HG03039 (cell line): ENCODE measurements around the gene CSTPP1.
"Not testable (repeated sequence)": the region's sequence is repeated elsewhere in the genome, so short reads cannot be mapped to it uniquely, and the experiment has no call there.

Experiments used
- ATAC-seq: cut with Tn5 transposase; IDR thresholded peaks from one replicate; pipeline ENCODE4 v1.9.1; 2021; ENCODE audit warnings: mild to moderate bottlenecking, moderate library complexity; ENCODE audit not compliant: unreplicated experiment

CSTPP1 gene

GRCh38 chr11:46951864-46952263, 15.3 kb downstream of the CSTPP1 start:
- no peak for ATAC-seq

DNA sequence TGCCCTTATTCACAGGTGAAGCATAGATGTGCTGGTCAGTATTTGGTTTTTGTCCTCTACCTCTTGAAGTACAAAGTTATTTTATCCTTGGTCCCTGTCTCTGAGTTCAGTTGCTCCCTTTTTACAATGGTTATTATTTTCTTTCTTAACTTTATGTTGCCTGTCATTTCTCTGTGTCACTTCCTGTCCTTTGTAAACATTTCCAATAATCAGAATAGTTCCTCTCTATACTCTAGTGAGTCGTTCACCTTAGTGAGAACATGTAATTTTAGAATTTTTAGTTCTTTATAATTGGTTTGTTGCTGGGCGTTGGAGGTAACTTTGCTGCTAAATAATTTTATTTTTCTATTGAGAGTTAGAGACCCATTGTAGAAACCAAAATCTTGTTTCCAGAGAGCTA, 16.0 kb downstream of the CSTPP1 start:
- ATAC-seq: no peak

DNA sequence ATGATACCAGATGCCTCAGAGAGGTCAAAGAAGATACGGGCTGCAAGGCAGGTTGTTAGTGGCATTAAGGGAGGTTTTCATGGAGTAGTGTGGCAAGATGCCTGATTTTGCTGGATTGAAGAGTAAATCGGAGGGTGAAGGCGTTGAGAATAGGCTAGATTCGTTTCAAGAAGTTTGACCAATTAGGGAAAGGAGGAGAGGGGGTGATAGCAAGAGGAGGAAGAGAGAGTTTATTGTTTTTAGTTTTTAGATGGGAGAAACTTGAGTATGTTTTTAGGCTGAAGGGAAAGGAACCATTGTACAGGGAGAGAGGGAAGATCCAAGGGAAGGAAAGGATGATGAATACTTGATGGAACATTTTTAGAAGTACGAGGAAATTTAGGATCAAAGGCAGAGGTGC, 16.5 kb downstream of the CSTPP1 start:
- no peak for ATAC-seq

- no peak for ATAC-seq
Observed at GRCh38 chr11:46958777-46959176, 22.2 kb downstream of the CSTPP1 start.

DNA sequence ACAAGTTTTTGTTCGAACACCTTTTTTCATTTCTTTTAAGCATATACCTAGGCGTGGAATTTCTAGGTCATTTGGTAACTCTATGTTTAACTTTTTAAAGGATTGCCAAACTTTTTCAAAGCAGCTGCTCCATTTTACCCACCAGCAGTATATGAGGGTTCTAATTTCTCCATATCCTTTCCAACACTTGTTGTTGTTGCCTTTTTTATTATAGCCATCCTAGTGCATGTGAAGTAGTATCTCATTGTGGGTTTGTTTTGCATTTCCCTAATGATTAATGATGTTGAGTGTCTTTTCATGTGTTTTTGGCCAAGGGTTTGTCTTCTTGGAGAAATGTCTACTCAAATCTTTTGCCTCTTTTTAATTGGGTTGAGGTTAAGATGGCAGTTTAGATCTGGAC, 24.5 kb downstream of the CSTPP1 start:
- no peak for ATAC-seq

DNA sequence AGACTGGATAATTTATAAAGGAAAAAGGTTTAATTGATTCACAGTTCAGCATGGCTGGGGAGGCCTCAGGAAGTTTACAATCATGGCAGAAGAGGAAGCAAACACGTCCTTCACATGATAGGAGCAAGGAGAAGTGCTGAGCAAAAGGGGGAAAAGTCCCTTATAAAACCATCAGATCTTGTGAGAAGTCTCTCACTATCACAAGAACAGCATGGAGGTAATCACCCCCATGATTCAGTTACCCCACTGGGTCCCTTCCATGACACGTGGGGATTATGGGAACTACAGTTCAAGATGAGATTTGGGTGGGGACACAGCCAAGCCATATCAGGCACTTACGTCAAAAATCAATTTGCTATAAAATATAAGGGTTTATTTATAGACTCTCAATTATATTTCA, 25.3 kb downstream of the CSTPP1 start:
- ATAC-seq: not testable (repeated sequence)

GRCh38 chr11:46963844-46964243, 27.3 kb downstream of the CSTPP1 start:
- ATAC-seq: no peak

- no peak for ATAC-seq
Observed at GRCh38 chr11:46966773-46967172, 30.2 kb downstream of the CSTPP1 start.

DNA sequence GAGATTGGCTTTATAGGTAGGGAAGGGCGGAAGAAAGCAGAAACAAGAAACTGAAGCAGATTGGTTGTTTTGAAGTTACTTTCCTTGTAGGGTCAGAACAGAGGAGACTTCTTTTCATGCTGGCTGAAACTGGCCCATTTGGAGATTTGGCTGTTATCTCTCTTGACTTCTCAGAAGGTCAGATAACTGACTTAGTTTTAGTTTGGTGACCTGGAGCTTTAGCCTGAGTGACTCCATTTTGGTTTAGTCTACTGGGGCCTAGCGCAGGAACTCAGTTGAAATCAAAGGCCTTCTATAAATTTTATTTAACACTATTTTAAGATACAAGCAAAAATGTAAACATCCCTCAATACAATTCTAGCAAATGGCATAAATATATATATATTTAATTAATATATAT, 31.4 kb downstream of the CSTPP1 start:
- no peak for ATAC-seq

- ATAC-seq: no peak
Observed at GRCh38 chr11:46969379-46969778, 32.8 kb downstream of the CSTPP1 start.

- no peak for ATAC-seq
Observed at GRCh38 chr11:46970913-46971625, 34.5 kb downstream of the CSTPP1 start.

DNA sequence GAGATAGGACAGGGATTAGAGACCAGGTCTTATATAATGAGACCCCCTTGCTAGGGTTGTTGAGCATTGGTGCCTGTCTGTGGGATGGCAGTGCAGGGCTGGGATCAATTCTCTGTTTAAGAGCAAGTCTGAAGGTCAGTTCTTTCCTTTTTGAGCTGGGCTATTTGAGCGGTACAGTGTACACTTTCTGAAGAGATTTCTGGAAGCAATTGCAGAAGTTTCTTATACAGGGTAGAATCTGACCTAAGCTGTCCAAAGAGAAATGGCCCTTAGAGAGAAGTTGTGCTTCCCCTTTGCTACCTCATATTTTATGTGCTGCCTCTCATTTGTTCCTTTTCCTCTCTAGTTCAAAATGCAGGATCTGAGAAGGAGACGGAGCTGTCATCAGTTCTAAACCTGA, 35.8 kb downstream of the CSTPP1 start:
- no peak for ATAC-seq

DNA sequence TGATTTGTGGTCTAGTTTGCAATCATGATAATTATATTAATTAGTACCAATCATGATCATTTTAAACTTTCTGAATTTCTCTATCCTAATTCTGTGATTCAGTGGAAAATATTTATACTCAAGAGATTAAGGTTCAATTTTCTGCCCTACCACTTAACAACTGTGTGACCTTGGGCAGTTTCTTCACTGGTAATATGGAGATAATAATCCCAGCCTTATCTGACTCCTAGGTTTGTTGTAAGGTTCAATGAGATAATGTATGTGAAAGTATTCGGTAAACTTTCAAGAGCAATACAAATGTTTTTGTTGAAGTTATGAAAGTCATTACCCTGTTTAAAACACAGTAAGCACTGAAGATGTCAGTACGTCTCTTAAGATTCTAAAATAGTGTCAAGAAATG, 36.3 kb downstream of the CSTPP1 start:
- no peak for ATAC-seq

- ATAC-seq: no peak
Observed at GRCh38 chr11:46976182-46976854, 39.8 kb downstream of the CSTPP1 start.

- no peak for ATAC-seq
Observed at GRCh38 chr11:46977038-46977813, 40.7 kb downstream of the CSTPP1 start.

DNA sequence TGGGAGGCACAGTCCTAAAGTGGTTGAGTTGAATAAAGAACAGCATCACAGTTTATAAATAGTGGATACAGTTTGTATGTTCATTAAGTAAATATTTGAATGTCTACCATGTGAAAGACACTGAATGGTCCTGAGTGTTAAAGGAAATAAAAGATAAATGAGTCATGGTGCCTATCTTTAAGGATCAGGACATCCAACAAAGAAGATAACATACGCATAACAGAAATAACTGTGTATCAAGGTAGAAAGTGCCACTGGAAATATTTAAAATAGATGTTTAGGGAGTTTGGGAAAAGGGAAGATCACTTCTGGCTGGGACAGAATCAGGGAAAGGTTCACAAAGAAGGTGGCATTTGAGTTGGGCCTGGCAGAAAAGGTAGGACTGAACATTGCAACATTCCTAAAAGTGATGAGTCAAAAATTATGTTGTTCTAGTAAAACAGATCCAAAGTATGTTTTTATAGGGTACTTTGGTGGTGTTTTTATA, 41.5 kb downstream of the CSTPP1 start:
- ATAC-seq: no peak

DNA sequence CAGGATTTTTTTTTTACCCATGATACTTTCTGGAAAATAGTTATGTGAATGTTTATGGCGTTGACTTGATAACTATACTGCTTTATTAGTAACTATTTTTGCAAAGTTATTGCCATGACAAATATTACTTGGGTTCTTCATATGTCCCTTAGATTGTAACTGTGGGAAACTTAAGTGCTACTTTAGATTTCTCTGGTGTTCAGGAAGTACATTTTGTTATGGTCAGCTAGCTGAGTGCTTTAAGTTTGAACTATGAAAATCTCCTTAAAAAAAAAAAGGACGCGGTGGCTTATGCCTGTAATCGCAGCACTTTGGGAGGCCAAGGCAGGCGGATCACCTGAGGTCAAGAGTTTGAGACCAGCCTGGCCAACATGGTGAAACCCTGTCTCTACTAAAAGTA, 42.8 kb downstream of the CSTPP1 start:
- no peak for ATAC-seq

GRCh38 chr11:46981436-46981835, 44.9 kb downstream of the CSTPP1 start:
- ATAC-seq: no peak

DNA sequence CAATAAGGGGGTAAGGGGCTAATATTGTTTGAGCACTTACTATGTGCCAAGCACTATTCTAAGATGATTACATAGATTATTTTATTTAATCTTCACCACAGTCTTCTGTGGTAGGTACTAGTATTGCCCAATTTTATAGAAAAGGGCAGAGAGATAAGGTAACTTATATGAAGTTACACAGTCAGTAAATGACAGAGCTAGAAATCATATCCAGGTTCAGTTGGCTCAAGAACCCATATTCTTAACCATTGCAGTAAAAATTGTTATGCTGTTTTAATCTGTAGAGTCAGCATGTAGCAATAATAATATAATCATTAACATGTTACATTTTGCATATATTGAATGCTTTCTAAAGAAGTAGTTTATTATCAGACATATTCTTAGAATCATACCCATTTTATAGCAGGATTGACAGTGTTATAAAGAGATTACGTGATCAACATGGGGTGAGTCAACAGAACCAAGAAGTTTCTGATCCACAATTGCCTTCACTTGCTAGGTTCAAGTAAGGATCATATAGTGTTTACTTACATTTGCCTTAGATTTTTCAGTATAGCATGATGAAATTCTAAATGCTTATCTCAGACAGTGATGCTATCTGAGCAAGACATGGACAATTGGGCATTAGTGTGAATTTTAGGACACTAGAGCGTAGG, 46.4 kb downstream of the CSTPP1 start:
- ATAC-seq: no peak

GRCh38 chr11:46983598-46983997, 47.0 kb downstream of the CSTPP1 start:
- ATAC-seq: no peak

GRCh38 chr11:46984548-46984947, 48.0 kb downstream of the CSTPP1 start:
- ATAC-seq: no peak
